ENCODE data around the gene SAMD4B. TPM values are rescaled to one million over a fixed set of nuclear protein-coding genes. Genes with fewer than 3 reads are reported as not detected.

Gene SAMD4B
- total RNA-seq, 2 experiments from 2014 or later, result 65.0 to 66.9 TPM

DNA sequence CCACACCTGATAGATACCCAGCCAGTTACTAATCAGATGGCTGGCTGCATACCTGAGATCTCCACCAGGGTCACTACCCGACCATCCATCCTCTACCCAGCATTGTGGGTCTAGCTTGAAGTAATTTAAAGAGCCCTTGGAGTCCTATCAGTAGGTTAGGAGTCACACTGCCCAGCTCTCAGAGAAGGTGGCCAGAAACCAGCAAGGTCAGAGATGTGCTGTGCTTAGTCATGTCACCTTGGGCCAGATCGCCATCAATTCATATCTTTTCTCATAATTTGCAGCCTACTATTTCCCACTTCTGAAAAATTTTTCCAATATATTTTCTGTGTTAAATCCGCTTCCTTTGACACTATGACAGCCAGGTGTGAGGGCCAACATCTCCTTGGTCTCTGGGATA lies 13.9 kb downstream of the SAMD4B start:
- H3K36me3 ChIP-seq (ENCODE audit: insufficient read depth, low read length), result peaks cover 83% of the 10 kb centered on the region

DNA sequence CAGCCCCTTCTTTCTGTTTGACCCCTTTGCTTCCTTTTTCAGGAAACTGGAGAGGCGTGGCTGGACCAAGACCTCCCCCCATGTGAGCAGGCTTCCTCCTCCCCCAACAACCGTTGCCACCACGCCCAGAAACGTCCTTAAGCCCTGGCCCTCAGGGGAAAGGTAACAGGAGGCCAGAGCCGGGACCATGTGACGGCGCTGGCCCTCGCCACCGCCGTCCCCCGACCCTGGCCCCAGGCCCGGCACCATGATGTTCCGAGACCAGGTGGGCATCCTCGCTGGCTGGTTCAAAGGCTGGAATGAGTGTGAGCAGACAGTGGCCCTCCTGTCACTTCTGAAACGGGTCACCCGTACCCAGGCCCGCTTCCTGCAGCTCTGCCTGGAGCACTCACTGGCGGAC lies 14.4 kb downstream of the SAMD4B start:
- no peak for ATAC-seq (ENCODE audit: poor library complexity)
- Histone ChIP-seq H3K27me3 (ENCODE audit: control insufficient read depth in 1 of 2, insufficient read depth in 2 of 2, low read length in 2 of 2) (no peaks in the 10 kb centered on the region), H3K4me1 (ENCODE audit: insufficient read depth, low read length) (no peaks in the 10 kb centered on the region), H3K4me3 (ENCODE audit: low read length) (no peak overlapping the region), H3K9me3 (ENCODE audit: control insufficient read depth in 1 of 2, insufficient read depth in 1 of 2, low read length in 2 of 2) (no peaks in the 10 kb centered on the region), H3K36me3 (ENCODE audit: insufficient read depth, low read length) (peaks cover 82% of the 10 kb centered on the region), H3K27ac (ENCODE audit: low read depth in 1 of 2, low read length in 2 of 2) (no peak overlapping the region)
- Mint-ChIP-seq H3K36me3 (ENCODE audit: low read depth) (peaks cover 90% of the 10 kb centered on the region), H3K27ac (no peak overlapping the region), H3K4me1 (ENCODE audit: low read depth) (peaks cover 7% of the 10 kb centered on the region), H3K9me3 (no peaks in the 10 kb centered on the region), H3K4me3 (no peak overlapping the region), H3K27me3 (no peaks in the 10 kb centered on the region)
- TF ChIP-seq, protein P1, sequence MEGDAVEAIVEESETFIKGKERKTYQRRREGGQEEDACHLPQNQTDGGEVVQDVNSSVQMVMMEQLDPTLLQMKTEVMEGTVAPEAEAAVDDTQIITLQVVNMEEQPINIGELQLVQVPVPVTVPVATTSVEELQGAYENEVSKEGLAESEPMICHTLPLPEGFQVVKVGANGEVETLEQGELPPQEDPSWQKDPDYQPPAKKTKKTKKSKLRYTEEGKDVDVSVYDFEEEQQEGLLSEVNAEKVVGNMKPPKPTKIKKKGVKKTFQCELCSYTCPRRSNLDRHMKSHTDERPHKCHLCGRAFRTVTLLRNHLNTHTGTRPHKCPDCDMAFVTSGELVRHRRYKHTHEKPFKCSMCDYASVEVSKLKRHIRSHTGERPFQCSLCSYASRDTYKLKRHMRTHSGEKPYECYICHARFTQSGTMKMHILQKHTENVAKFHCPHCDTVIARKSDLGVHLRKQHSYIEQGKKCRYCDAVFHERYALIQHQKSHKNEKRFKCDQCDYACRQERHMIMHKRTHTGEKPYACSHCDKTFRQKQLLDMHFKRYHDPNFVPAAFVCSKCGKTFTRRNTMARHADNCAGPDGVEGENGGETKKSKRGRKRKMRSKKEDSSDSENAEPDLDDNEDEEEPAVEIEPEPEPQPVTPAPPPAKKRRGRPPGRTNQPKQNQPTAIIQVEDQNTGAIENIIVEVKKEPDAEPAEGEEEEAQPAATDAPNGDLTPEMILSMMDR (IDR thresholded peaks at IDR 0.05), result no peak
- ChIA-PET CTCF (no interaction called here), POLR2A (no interaction called here)
- DNase-seq, result no peak
- intact Hi-C loops (cut with DNase I, micrococcal nuclease), result no loop called here

More for the DNA sequence above, 13.9 kb downstream of the SAMD4B start:
- peaks cover 92% of the 10 kb centered on the region for H3K36me3 Mint-ChIP-seq (ENCODE audit: low read depth)
- no peak overlapping the region for H3K27ac Mint-ChIP-seq
- Histone ChIP-seq H3K9me3 (ENCODE audit: control insufficient read depth in 1 of 2, insufficient read depth in 1 of 2, low read length in 2 of 2) (no peaks in the 10 kb centered on the region), H3K27ac (ENCODE audit: low read depth in 1 of 2, low read length in 2 of 2) (no peak overlapping the region), H3K4me1 (ENCODE audit: insufficient read depth, low read length) (no peaks in the 10 kb centered on the region), H3K27me3 (ENCODE audit: control insufficient read depth in 1 of 2, insufficient read depth in 2 of 2, low read length in 2 of 2) (no peaks in the 10 kb centered on the region), H3K4me3 (ENCODE audit: low read length) (no peak overlapping the region)
- ChIA-PET CTCF (no interaction called here), POLR2A (no interaction called here)
- no peak for DNase-seq
- intact Hi-C loops (cut with DNase I, micrococcal nuclease), result no loop called here
- H3K4me1 Mint-ChIP-seq (ENCODE audit: low read depth), result peaks cover 12% of the 10 kb centered on the region
- TF ChIP-seq, protein P1 (IDR thresholded peaks at IDR 0.05), result no peak
- no peaks in the 10 kb centered on the region for H3K27me3 Mint-ChIP-seq
- H3K4me3 Mint-ChIP-seq, result no peak overlapping the region
- no peaks in the 10 kb centered on the region for H3K9me3 Mint-ChIP-seq
- no peak for ATAC-seq (ENCODE audit: poor library complexity)

DNA sequence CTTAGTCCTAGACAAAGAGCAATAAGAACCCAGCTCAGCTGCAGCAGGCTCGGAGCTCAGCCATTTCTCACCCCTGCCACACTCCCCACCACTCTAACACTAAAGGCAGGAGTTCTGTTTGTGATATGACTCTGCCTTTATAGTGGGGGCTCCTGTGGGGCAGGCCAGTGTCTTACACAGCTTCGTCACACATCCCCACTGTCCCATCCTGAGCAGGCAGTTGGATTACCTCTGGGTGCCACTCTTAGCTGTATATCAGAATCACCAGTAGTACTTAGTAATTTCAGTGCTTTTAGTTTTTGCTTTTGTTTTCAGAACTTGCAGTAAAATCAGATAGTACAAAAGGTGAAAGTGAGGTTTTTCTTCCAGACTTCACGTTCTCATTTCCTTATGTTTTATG lies 16.8 kb downstream of the SAMD4B start:
- intact Hi-C loops (cut with DNase I, micrococcal nuclease), result no loop called here
- DNase-seq (no peak), ATAC-seq (ENCODE audit: poor library complexity) (no peak)
- H3K4me1 ChIP-seq (ENCODE audit: insufficient read depth, low read length), result no peaks in the 10 kb centered on the region
- TF ChIP-seq, protein P1 (IDR thresholded peaks at IDR 0.05), result no peak
- no peaks in the 10 kb centered on the region for H3K9me3 ChIP-seq (ENCODE audit: control insufficient read depth in 1 of 2, insufficient read depth in 1 of 2, low read length in 2 of 2)
- Mint-ChIP-seq H3K4me1 (ENCODE audit: low read depth) (no peaks in the 10 kb centered on the region), H3K36me3 (ENCODE audit: low read depth) (peaks cover 95% of the 10 kb centered on the region), H3K27me3 (no peaks in the 10 kb centered on the region), H3K9me3 (no peaks in the 10 kb centered on the region), H3K4me3 (no peak overlapping the region), H3K27ac (no peak overlapping the region)
- CTCF ChIA-PET, result no interaction called here
- POLR2A ChIA-PET, result no interaction called here
- H3K36me3 ChIP-seq (ENCODE audit: insufficient read depth, low read length), result peaks cover 87% of the 10 kb centered on the region
- H3K27ac ChIP-seq (ENCODE audit: low read depth in 1 of 2, low read length in 2 of 2), result no peak overlapping the region
- H3K27me3 ChIP-seq (ENCODE audit: control insufficient read depth in 1 of 2, insufficient read depth in 2 of 2, low read length in 2 of 2), result no peaks in the 10 kb centered on the region
- no peak overlapping the region for H3K4me3 ChIP-seq (ENCODE audit: low read length)
